Measurements from ENCODE around the gene SETBP1. TPM values are rescaled to one million over a fixed set of nuclear protein-coding genes. Genes with fewer than 3 reads are reported as not detected.
"Not testable (repeated sequence)": the region's sequence is repeated elsewhere in the genome, so short reads cannot be mapped to it uniquely, and the experiment has no call there.

The SETBP1 gene
- total RNA-seq, 2 donors from 2014 or later = 77.9 to 79.6 TPM

- Mint-ChIP-seq H3K4me1 (ENCODE audit: low read depth in 2 of 2) (peaks cover 88 to 89% of the 10 kb centered on the region in 2 donors), H3K36me3 (peaks cover 12% of the 10 kb centered on the region), H3K27ac (peak overlapping the region; percentile 23 to 99)
- not testable (repeated sequence) for DNase-seq (ENCODE audit: low spot score); H3K4me3 Mint-ChIP-seq; H3K9me3 Mint-ChIP-seq; H3K27me3 Mint-ChIP-seq; ATAC-seq
Measured at GRCh38 chr18:44721748-44722147, 41.1 kb downstream of the SETBP1 start.

- peak in 1 of 2 donors; percentile 57 for ATAC-seq
- no peaks in the 10 kb centered on the region for H3K9me3 Mint-ChIP-seq
- peaks cover 85 to 89% of the 10 kb centered on the region in 2 donors for H3K4me1 Mint-ChIP-seq (ENCODE audit: low read depth in 2 of 2)
- no peak for DNase-seq (ENCODE audit: low spot score)
- H3K4me3 Mint-ChIP-seq = peak overlapping the region; percentile 77
- peak overlapping the region; percentile 89 to 99 for H3K27ac Mint-ChIP-seq
- no peaks in the 10 kb centered on the region for H3K27me3 Mint-ChIP-seq
- H3K36me3 Mint-ChIP-seq = peaks cover 12% of the 10 kb centered on the region
Measured at GRCh38 chr18:44723411-44723810, 42.7 kb downstream of the SETBP1 start.

GRCh38 chr18:44724105-44724778, 43.6 kb downstream of the SETBP1 start:
- DNase-seq (ENCODE audit: low spot score) (no peak), ATAC-seq (no peak)
- Mint-ChIP-seq H3K27me3 (no peaks in the 10 kb centered on the region), H3K9me3 (no peaks in the 10 kb centered on the region), H3K27ac (peak overlapping the region; percentile 89 to 99), H3K4me1 (ENCODE audit: low read depth in 2 of 2) (peaks cover 86 to 89% of the 10 kb centered on the region in 2 donors), H3K4me3 (peak overlapping the region; percentile 77), H3K36me3 (peaks cover 7% of the 10 kb centered on the region)

GRCh38 chr18:44725300-44726058, 44.8 kb downstream of the SETBP1 start:
- DNase-seq (ENCODE audit: low spot score) = peak; percentile 91
- Mint-ChIP-seq H3K27me3 (no peaks in the 10 kb centered on the region), H3K4me1 (ENCODE audit: low read depth in 2 of 2) (peaks cover 88 to 93% of the 10 kb centered on the region in 2 donors), H3K4me3 (peak overlapping the region; percentile 77), H3K9me3 (no peaks in the 10 kb centered on the region), H3K27ac (peak overlapping the region; percentile 89 to 99), H3K36me3 (peaks cover 3% of the 10 kb centered on the region)
- ATAC-seq = peak; percentile 83 to 88

- peaks cover 93 to 97% of the 10 kb centered on the region in 2 donors for H3K4me1 Mint-ChIP-seq (ENCODE audit: low read depth in 2 of 2)
- H3K4me3 Mint-ChIP-seq = peak overlapping the region; percentile 77
- ATAC-seq (no peak), DNase-seq (ENCODE audit: low spot score) (no peak)
- H3K27ac Mint-ChIP-seq = peak overlapping the region; percentile 89 to 99
- H3K27me3 Mint-ChIP-seq = no peaks in the 10 kb centered on the region
- peaks cover 6% of the 10 kb centered on the region for H3K36me3 Mint-ChIP-seq
- no peaks in the 10 kb centered on the region for H3K9me3 Mint-ChIP-seq
Measured at GRCh38 chr18:44726059-44726421, 45.4 kb downstream of the SETBP1 start.

- ATAC-seq (no peak), DNase-seq (ENCODE audit: low spot score) (no peak)
- Mint-ChIP-seq H3K9me3 (no peaks in the 10 kb centered on the region), H3K27me3 (no peaks in the 10 kb centered on the region), H3K27ac (peak overlapping the region; percentile 89 to 99), H3K4me3 (peak overlapping the region; percentile 77), H3K36me3 (peaks cover 14% of the 10 kb centered on the region), H3K4me1 (ENCODE audit: low read depth in 2 of 2) (peaks cover 93 to 99% of the 10 kb centered on the region in 2 donors)
Measured at GRCh38 chr18:44727291-44727690, 46.6 kb downstream of the SETBP1 start.

GRCh38 chr18:44729631-44730101, 49.0 kb downstream of the SETBP1 start:
- peak; percentile 89 for DNase-seq (ENCODE audit: low spot score)
- H3K27ac Mint-ChIP-seq = peak overlapping the region; percentile 89 to 99
- peaks cover 89 to 97% of the 10 kb centered on the region in 2 donors for H3K4me1 Mint-ChIP-seq (ENCODE audit: low read depth in 2 of 2)
- peak; percentile 82 to 84 for ATAC-seq
- H3K4me3 Mint-ChIP-seq = peak overlapping the region; percentile 75
- H3K27me3 Mint-ChIP-seq = no peaks in the 10 kb centered on the region
- peaks cover 15% of the 10 kb centered on the region for H3K36me3 Mint-ChIP-seq
- no peaks in the 10 kb centered on the region for H3K9me3 Mint-ChIP-seq

GRCh38 chr18:44730803-44731529, 50.3 kb downstream of the SETBP1 start:
- peaks cover 87 to 92% of the 10 kb centered on the region in 2 donors for H3K4me1 Mint-ChIP-seq (ENCODE audit: low read depth in 2 of 2)
- ATAC-seq (no peak), DNase-seq (ENCODE audit: low spot score) (no peak)
- no peaks in the 10 kb centered on the region for H3K9me3 Mint-ChIP-seq
- H3K4me3 Mint-ChIP-seq = peak overlapping the region; percentile 75
- H3K36me3 Mint-ChIP-seq = peaks cover 15% of the 10 kb centered on the region
- H3K27ac Mint-ChIP-seq = peak overlapping the region; percentile 89 to 99
- no peaks in the 10 kb centered on the region for H3K27me3 Mint-ChIP-seq

GRCh38 chr18:44731530-44732237, 51.0 kb downstream of the SETBP1 start:
- Mint-ChIP-seq H3K4me1 (ENCODE audit: low read depth in 2 of 2) (peaks cover 82 to 85% of the 10 kb centered on the region in 2 donors), H3K27me3 (no peaks in the 10 kb centered on the region), H3K9me3 (no peaks in the 10 kb centered on the region), H3K4me3 (peak overlapping the region; percentile 75), H3K27ac (peak overlapping the region; percentile 89 to 99), H3K36me3 (peaks cover 15% of the 10 kb centered on the region)
- ATAC-seq (no peak), DNase-seq (ENCODE audit: low spot score) (no peak)

GRCh38 chr18:44732238-44732563, 51.5 kb downstream of the SETBP1 start:
- Mint-ChIP-seq H3K36me3 (peaks cover 15% of the 10 kb centered on the region), H3K4me1 (ENCODE audit: low read depth in 2 of 2) (peaks cover 80 to 81% of the 10 kb centered on the region in 2 donors), H3K27me3 (no peaks in the 10 kb centered on the region), H3K27ac (peak overlapping the region; percentile 89 to 99), H3K9me3 (no peaks in the 10 kb centered on the region), H3K4me3 (peak overlapping the region; percentile 75)
- ATAC-seq (no peak), DNase-seq (ENCODE audit: low spot score) (no peak)

GRCh38 chr18:44732599-44732998, 51.9 kb downstream of the SETBP1 start:
- peaks cover 76 to 77% of the 10 kb centered on the region in 2 donors for H3K4me1 Mint-ChIP-seq (ENCODE audit: low read depth in 2 of 2)
- H3K36me3 Mint-ChIP-seq = peaks cover 15% of the 10 kb centered on the region

GRCh38 chr18:44733069-44733753, 52.5 kb downstream of the SETBP1 start:
- ATAC-seq = peak; percentile 55 to 57
- Mint-ChIP-seq H3K27ac (peak overlapping the region; percentile 89 to 99), H3K27me3 (no peaks in the 10 kb centered on the region)

More at GRCh38 chr18:44732599-44732998, 51.9 kb downstream of the SETBP1 start:
- no peak for ATAC-seq
- H3K27me3 Mint-ChIP-seq = no peaks in the 10 kb centered on the region
- no peak for DNase-seq (ENCODE audit: low spot score)
- H3K4me3 Mint-ChIP-seq = peak overlapping the region; percentile 75
- H3K27ac Mint-ChIP-seq = peak overlapping the region; percentile 89 to 99
- H3K9me3 Mint-ChIP-seq = no peaks in the 10 kb centered on the region

More at GRCh38 chr18:44733069-44733753, 52.5 kb downstream of the SETBP1 start:
- Mint-ChIP-seq H3K4me3 (peak overlapping the region; percentile 72), H3K36me3 (peaks cover 19% of the 10 kb centered on the region), H3K4me1 (ENCODE audit: low read depth in 2 of 2) (peaks cover 69 to 72% of the 10 kb centered on the region in 2 donors), H3K9me3 (no peaks in the 10 kb centered on the region)
- peak; percentile 73 for DNase-seq (ENCODE audit: low spot score)

Measured in natural killer cell treated with Interleukin-12 subunit alpha and Interleukin-12 subunit beta and Interleukin-15 and Interleukin-18, amount 100 ng/mL, for 72 hours (primary cell).